WI38 (cell line): ENCODE measurements around the gene TXLNB.

Experiments used
- H3K4me3 ChIP-seq: 2 replicates; pipeline ENCODE4 v1.5.1; 2011; ENCODE audit warnings: low read depth, mild to moderate bottlenecking, control low read depth, low read length
- TF ChIP-seq, protein P1 (sequence below): IDR thresholded peaks from 2 replicates; pipeline ENCODE4 v1.5.1; 2012; ENCODE audit warnings: low read depth, mild to moderate bottlenecking, control low read depth, low read length

TXLNB gene

DNA sequence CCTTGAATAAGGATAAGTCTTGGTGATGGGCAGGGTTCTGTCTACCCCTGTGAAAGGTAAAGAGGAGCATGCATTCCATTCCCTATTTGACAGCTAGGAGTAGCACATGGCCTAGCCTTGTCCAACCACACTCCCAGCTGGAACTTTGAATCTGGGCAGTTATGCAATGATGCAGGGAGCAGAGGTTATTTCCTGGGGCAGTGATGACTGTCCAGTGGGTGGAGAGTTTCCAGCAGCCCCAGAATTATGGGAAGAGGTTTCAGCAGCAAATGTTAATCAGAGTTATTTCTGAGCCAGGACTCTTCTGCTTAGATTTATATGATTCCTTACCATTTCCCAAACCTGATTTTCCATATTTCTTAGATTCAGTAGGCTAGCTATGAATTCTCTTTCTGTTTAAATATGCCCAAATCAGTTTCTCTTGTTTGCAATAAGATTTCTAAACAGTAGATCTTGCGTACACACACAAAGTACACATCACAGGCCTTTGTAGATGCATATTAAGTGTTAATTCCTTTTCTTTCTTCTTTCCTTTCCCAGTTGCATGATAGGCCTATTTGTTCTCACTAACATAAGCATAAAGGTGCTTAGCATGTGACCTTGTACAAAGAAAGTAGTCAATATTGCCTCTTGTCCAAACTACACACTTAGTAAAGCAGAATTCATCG lies 17.3 kb upstream of the TXLNB start:
- TF ChIP-seq, protein P1, sequence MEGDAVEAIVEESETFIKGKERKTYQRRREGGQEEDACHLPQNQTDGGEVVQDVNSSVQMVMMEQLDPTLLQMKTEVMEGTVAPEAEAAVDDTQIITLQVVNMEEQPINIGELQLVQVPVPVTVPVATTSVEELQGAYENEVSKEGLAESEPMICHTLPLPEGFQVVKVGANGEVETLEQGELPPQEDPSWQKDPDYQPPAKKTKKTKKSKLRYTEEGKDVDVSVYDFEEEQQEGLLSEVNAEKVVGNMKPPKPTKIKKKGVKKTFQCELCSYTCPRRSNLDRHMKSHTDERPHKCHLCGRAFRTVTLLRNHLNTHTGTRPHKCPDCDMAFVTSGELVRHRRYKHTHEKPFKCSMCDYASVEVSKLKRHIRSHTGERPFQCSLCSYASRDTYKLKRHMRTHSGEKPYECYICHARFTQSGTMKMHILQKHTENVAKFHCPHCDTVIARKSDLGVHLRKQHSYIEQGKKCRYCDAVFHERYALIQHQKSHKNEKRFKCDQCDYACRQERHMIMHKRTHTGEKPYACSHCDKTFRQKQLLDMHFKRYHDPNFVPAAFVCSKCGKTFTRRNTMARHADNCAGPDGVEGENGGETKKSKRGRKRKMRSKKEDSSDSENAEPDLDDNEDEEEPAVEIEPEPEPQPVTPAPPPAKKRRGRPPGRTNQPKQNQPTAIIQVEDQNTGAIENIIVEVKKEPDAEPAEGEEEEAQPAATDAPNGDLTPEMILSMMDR: no peak
- H3K4me3 ChIP-seq: no peak overlapping the region

DNA sequence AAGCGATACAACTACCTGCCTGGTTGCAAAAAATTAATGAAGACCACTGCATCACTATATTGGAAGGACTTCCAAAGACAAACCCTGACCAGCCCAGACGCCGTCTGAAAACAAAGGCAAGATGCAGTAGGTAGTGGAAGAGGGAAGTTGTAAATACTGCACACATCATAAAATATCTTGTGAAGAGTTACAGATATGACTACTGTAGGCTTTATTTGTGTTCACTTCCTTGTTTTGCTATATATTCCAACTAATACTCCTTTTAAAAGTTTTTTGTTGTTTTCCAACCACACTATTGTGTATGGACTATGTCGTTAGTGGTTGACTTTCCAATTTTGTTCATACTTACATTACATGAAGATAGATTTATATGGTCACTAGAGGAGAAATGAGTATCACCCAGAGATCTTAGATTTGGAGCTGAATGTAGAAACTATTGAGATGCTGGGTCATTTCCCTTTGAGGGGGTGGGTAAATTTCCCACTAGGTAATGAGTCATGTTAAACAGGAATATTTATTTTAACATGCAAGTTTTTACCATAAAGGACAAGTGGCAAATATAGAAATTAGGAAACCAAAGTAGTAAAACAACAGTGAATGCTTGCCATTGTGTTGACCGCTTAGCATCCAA lies 16.6 kb upstream of the TXLNB start:
- TF ChIP-seq, protein P1: no peak
- H3K4me3 ChIP-seq: no peak overlapping the region

DNA sequence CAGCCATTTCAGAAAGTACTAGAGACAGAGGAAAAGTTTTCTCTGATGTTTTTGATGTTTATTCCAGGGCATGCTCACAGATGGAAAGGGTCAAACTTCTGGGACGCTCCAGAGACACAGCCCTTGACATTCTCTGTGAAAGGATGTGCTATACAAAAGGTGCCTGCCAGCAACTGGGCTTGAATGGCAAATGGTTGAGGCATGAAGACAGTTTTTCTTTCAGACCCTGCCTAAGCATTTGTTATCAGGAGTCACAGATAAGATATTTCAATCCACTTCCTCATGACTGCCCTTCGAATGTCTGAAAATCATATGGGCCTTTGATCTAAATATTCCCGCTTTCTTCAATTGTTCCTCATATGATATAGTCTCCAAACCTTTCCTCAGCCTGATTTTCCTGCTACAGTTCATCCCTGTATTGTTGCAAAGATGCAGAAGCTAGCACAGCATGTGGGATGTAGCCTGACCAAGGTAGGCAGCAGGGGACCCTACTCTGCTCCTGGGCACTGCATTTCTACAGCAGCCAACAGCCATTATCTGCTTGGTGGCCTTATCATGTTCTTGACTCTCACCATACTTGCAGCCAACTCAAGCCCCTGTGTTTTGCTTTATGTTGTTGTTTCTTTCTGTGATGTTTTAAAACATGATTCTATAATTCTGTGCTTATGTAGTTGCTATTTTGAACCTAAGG lies 14.6 kb upstream of the TXLNB start:
- no peak overlapping the region for H3K4me3 ChIP-seq
- TF ChIP-seq, protein P1: no peak

DNA sequence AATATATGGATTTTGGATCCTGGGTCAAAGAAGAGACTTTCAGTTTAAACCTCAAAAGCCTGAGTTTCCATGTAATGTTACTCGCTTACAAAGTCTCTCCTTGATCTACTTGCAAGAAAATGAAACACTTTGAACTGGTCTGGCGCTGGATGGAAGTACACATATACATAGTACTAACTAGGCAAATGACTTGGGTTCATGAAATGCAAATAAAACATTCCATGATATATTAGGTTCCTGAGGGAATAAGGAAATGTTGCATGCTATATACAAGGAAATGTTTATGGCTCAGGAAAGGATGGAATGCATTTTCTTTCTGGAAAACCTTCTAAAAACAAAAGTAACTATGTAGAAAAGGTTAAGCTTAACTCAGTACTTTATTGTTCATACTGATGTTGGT lies 11.4 kb upstream of the TXLNB start:
- TF ChIP-seq, protein P1: no peak
- 0 out of 2 replicates have a peak overlapping the region, but pooled peaks have one; percentile 14 for H3K4me3 ChIP-seq

DNA sequence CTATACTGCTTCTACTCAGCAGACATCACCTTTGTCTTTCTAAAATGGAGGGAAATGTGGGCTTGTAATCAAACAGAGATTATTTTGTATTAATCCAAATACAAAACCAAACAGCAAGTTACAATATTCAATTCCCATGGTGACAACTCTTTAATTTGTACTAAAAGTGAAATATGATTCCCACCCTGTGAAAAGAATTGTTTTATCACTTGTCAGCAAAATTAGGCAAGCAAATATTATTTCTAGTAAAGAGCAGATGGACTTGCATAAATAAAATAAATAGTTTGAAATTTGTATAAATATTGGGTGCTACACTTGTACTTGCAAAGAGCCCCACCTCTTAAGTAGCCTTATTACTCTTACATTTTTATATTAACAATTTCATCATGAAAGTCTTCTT lies 6.1 kb upstream of the TXLNB start:
- H3K4me3 ChIP-seq: no peak overlapping the region
- TF ChIP-seq, protein P1: no peak

DNA sequence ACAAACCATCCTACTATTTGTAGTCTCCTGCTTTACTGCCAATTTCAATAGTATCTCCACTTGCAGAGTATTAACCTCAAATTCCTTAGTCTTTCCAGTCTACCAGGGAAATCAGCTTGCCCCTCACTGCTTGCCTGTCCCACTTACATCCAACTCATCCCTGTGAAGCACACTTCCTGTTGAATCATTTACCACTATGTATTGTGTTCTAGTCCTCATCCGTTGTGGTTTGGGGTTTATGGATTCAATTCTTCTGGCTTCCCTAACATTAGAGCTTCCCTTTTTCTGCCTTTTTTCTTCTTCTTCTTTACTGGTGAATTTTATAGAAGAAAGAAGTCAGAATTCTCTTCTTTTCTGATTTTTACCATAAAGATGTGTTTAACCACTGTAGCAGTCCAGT lies 5.1 kb upstream of the TXLNB start:
- no peak overlapping the region for H3K4me3 ChIP-seq
- TF ChIP-seq, protein P1: no peak

DNA sequence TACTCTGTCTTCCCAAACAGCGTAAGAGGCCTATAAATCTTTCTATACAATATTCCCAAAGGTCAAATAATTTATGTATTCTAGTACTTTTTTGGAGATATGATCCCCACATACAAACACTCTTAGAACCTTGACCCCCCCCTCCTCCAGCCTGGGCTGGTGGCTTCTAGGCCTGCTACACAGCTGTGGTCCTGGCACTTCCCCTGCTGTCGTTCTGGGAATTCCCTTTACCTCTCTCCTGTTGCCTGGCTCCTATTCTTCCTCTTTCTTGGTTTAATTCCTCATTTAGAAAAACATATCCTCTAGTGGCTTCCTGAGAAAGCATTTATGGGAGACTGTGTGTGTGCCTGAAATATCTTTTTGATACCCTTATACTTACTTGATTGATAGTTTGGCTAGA lies 4.1 kb upstream of the TXLNB start:
- TF ChIP-seq, protein P1: no peak
- H3K4me3 ChIP-seq: no peak overlapping the region
